PFSK-1 (cell line): ENCODE data around the gene AHNAK2.

Experiments used
- FOXP2 ChIP-seq: optimal IDR thresholded peaks from 2 replicates; pipeline ENCODE3; 2011; ENCODE audit warnings: borderline replicate concordance, control low read depth, inconsistent platforms; ENCODE audit not compliant: insufficient read depth; ENCODE audit errors: extremely low read length, extremely low read depth
- POLR2AphosphoS5 ChIP-seq: IDR thresholded peaks from 2 replicates; pipeline ENCODE4 v1.6.1; 2012; ENCODE audit warnings: low read depth, mild to moderate bottlenecking, control low read depth, low read length, moderate library complexity
- SIN3A ChIP-seq: IDR thresholded peaks from 2 replicates; pipeline ENCODE4 v1.6.1; 2012; ENCODE audit warnings: mild to moderate bottlenecking, low read length, moderate library complexity, borderline replicate concordance; ENCODE audit not compliant: insufficient read depth
- TAF1 ChIP-seq: IDR thresholded peaks from 2 replicates; pipeline ENCODE4 v1.6.1; 2012; ENCODE audit warnings: low read length, control low read depth, borderline replicate concordance; ENCODE audit not compliant: insufficient read depth
- TF ChIP-seq, protein P1 (sequence below), 2 experiments: IDR thresholded peaks; 2 replicates each; pipeline versions ENCODE4 v1.6.1 to v1.8.0; 2011 to 2012; ENCODE audit warnings: low read depth in 2 of 2, low read length in 2 of 2, control low read depth in 1 of 2, inconsistent platforms in 1 of 2, mild to moderate bottlenecking in 1 of 2, moderate library complexity in 1 of 2; ENCODE audit not compliant: insufficient read depth in 1 of 2

The AHNAK2 gene

GRCh38 chr14:104938960-104939359 lies 39.2 kb downstream of the AHNAK2 start:
- TF ChIP-seq, protein P1, sequence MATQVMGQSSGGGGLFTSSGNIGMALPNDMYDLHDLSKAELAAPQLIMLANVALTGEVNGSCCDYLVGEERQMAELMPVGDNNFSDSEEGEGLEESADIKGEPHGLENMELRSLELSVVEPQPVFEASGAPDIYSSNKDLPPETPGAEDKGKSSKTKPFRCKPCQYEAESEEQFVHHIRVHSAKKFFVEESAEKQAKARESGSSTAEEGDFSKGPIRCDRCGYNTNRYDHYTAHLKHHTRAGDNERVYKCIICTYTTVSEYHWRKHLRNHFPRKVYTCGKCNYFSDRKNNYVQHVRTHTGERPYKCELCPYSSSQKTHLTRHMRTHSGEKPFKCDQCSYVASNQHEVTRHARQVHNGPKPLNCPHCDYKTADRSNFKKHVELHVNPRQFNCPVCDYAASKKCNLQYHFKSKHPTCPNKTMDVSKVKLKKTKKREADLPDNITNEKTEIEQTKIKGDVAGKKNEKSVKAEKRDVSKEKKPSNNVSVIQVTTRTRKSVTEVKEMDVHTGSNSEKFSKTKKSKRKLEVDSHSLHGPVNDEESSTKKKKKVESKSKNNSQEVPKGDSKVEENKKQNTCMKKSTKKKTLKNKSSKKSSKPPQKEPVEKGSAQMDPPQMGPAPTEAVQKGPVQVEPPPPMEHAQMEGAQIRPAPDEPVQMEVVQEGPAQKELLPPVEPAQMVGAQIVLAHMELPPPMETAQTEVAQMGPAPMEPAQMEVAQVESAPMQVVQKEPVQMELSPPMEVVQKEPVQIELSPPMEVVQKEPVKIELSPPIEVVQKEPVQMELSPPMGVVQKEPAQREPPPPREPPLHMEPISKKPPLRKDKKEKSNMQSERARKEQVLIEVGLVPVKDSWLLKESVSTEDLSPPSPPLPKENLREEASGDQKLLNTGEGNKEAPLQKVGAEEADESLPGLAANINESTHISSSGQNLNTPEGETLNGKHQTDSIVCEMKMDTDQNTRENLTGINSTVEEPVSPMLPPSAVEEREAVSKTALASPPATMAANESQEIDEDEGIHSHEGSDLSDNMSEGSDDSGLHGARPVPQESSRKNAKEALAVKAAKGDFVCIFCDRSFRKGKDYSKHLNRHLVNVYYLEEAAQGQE (IDR thresholded peaks at IDR 0.05; ENCODE audit: insufficient read depth in 1 of 2, low read depth in 2 of 2, low read length in 2 of 2): no peak
- TF ChIP-seq TAF1: no peak
- TF ChIP-seq SIN3A: no peak
- no peak for TF ChIP-seq FOXP2
- no peak for TF ChIP-seq POLR2AphosphoS5

- TF ChIP-seq POLR2AphosphoS5 (no peak), SIN3A (no peak), TAF1 (no peak), FOXP2 (no peak)
- TF ChIP-seq, protein P1 (IDR thresholded peaks at IDR 0.05; ENCODE audit: insufficient read depth in 1 of 2, low read depth in 2 of 2, low read length in 2 of 2): no peak
Measured at GRCh38 chr14:104938436-104938835, 39.7 kb downstream of the AHNAK2 start.

DNA sequence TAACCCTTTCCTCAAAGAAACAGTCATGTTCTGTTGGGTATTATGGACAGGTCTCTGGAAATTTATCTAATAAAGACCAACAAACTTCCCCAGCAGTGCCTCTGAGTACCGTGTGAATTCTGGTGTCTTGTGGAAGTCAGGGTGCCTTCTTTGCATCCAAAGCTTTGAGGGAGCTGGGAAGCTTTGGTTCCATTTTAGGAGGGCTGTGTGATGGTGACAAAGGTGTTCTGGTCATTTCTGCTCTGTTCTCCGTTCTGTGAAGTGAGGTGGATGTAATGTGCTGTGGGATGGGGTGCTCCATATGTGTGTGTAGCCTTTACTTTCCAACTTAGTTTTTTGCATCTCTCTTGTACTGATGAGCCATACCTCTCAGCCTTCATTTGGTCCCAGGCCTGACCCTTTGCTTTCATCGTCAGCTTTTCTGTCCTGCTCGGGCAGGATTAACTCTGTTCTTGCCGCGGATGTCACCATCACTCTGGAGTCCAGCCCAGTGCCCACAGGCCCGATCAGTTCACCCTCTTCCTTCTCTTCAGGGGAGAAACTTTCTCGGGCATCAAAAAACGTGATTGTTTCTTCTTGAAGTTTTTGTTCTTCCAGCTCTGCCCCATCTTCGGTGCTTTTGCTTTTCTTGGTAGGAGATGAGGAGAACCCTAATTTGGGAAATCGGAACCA lies 40.3 kb downstream of the AHNAK2 start:
- TF ChIP-seq POLR2AphosphoS5 (no peak), FOXP2 (no peak), TAF1 (no peak), SIN3A (no peak)
- TF ChIP-seq, protein P1 (IDR thresholded peaks at IDR 0.05; ENCODE audit: insufficient read depth in 1 of 2, low read depth in 2 of 2, low read length in 2 of 2): no peak

GRCh38 chr14:104937161-104937560 lies 41.0 kb downstream of the AHNAK2 start:
- TF ChIP-seq SIN3A (no peak), TAF1 (no peak), POLR2AphosphoS5 (no peak), FOXP2 (no peak)
- TF ChIP-seq, protein P1 (IDR thresholded peaks at IDR 0.05; ENCODE audit: insufficient read depth in 1 of 2, low read depth in 2 of 2, low read length in 2 of 2): no peak
